ENCODE results near the gene SLC35E2B.

Gene SLC35E2B

DNA sequence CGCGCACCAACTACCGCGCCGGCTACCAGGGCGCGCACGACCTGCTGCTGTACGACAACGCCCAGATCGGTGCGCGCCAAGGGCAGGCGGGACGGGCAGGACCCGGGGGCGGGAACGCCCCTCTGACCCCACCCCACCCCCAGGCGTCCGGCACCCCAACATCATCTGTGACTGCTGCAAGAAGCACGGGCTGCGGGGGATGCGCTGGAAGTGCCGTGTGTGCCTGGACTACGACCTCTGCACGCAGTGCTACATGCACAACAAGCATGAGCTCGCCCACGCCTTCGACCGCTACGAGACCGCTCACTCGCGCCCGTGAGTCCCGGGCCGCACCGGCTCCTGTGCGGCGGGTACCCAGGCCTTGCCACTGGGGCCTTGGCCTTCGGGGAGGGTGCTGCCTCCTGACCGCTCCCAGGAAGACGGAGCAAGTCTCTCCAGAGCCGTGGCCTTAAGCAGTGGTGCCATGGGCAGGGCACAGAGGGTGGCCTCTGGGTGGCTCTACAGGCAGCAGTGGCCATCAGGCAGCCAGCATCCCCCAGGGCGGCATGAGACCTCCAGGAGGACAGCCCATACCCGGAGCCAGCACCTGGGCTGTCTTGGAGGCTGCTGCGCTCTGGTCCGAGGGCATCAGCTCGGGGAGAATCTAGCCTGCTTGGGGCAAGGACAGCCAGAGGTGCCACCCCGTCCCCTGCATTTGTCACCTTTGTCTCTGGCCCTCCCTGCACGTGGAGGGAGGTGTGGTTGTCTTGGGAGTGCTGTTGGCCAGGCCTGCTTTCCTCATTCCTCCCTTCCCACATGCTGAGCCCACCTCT lies 68.8 kb downstream of the SLC35E2B start:
- Histone ChIP-seq H3K4me1 (ENCODE audit: insufficient read depth, low read length) (no peaks in the 10 kb centered on the region), H3K27ac (ENCODE audit: low read depth, low read length) (no peak overlapping the region), H3K36me3 (ENCODE audit: insufficient read depth, low read length) (no peaks in the 10 kb centered on the region), H3K9me3 (ENCODE audit: low read length) (no peaks in the 10 kb centered on the region), H3K4me3 (ENCODE audit: low read depth in 1 of 2, low read length in 2 of 2) (no peak overlapping the region), H3K27me3 (ENCODE audit: control insufficient read depth in 1 of 2, insufficient read depth in 2 of 2, low read length in 2 of 2) (peaks cover 0 to 6% of the 10 kb centered on the region in 2 donors), H3K9ac (ENCODE audit: low read length) (no peak overlapping the region)

DNA sequence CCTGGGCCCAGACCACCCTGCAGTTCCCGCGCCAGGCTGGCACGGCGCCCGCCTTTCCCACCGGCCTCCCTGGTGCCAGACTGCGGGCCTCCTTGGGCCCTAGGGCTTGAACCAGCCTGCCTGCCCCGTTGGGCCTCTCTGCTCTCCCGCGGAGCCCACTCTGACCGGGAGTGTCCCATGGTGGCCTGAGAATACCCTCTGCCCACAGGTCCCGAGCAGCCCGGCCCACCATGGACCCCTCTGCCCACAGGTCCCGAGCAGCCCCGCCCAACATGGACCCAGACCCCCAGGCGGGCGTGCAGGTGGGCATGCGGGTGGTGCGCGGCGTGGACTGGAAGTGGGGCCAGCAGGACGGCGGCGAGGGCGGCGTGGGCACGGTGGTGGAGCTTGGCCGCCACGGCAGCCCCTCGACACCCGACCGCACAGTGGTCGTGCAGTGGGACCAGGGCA lies 69.4 kb downstream of the SLC35E2B start:
- no peak overlapping the region for H3K4me3 ChIP-seq (ENCODE audit: low read depth in 1 of 2, low read length in 2 of 2)
- H3K9me3 ChIP-seq (ENCODE audit: low read length), result no peaks in the 10 kb centered on the region
- H3K4me1 ChIP-seq (ENCODE audit: insufficient read depth, low read length), result no peaks in the 10 kb centered on the region
- H3K27ac ChIP-seq (ENCODE audit: low read depth, low read length), result no peak overlapping the region
- H3K36me3 ChIP-seq (ENCODE audit: insufficient read depth, low read length), result peaks cover 3% of the 10 kb centered on the region
- H3K9ac ChIP-seq (ENCODE audit: low read length), result no peak overlapping the region
- no peaks in the 10 kb centered on the region for H3K27me3 ChIP-seq (ENCODE audit: control insufficient read depth in 1 of 2, insufficient read depth in 2 of 2, low read length in 2 of 2)

DNA sequence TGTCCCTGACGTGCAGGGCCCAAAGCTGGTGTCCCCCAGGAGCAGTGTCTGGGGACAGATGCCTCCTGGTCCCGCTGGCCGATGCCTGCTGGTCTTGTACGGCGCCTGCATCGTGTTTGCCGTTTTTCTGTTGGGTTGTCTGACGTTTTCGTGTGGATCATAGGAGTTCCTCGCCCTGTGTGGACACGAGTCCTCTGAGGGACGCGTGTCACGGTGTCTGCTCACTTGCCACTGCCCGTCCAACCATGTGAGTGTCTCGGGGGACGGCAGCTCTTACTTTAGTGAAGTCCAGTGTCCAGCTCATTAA lies 69.9 kb downstream of the SLC35E2B start:
- Histone ChIP-seq H3K9me3 (ENCODE audit: low read length) (no peaks in the 10 kb centered on the region), H3K27ac (ENCODE audit: low read depth, low read length) (no peak overlapping the region), H3K36me3 (ENCODE audit: insufficient read depth, low read length) (peaks cover 8% of the 10 kb centered on the region), H3K9ac (ENCODE audit: low read length) (no peak overlapping the region), H3K27me3 (ENCODE audit: control insufficient read depth in 1 of 2, insufficient read depth in 2 of 2, low read length in 2 of 2) (no peaks in the 10 kb centered on the region), H3K4me3 (ENCODE audit: low read depth in 1 of 2, low read length in 2 of 2) (no peak overlapping the region), H3K4me1 (ENCODE audit: insufficient read depth, low read length) (peaks cover under 1% of the 10 kb centered on the region)

DNA sequence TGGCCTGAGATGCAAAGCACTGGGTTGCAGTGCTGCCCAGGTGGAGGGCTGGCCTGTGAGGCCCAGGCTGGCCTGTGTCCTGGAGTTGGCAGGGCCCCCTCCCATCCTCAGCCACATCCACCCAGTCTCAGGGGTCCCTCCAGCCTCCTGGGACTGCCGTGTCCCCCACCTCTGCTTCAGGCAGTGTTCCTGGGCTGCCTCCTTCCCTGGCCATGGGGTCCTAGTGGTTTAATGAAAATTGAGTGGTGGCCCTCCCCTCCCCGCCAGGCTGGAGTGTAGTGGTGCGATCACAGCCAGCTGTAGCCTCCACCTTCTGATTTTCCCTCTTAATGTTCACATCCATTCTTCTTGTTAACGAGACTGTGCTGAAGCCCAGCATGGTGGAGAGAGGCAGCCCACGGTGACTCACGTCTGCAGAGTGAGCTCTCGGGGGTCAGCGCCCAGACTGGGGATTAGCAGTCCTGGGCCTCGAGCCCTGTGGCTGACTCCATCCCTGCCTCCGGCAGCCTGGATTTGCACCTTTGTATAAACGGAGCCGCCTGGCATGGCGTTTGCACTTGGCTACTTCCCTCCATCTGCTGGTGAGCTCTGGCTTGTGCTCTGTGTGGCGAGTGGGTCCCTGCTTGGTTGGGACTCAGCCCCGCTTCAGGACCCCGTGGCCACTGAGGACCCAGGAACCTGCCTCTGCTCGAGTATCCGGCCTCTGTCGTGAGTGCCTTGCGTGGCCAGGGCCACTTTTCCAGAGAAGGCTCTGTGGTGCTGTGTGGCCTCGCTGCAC lies 70.4 kb downstream of the SLC35E2B start:
- no peak overlapping the region for H3K27ac ChIP-seq (ENCODE audit: low read depth, low read length)
- no peaks in the 10 kb centered on the region for H3K27me3 ChIP-seq (ENCODE audit: control insufficient read depth in 1 of 2, insufficient read depth in 2 of 2, low read length in 2 of 2)

DNA sequence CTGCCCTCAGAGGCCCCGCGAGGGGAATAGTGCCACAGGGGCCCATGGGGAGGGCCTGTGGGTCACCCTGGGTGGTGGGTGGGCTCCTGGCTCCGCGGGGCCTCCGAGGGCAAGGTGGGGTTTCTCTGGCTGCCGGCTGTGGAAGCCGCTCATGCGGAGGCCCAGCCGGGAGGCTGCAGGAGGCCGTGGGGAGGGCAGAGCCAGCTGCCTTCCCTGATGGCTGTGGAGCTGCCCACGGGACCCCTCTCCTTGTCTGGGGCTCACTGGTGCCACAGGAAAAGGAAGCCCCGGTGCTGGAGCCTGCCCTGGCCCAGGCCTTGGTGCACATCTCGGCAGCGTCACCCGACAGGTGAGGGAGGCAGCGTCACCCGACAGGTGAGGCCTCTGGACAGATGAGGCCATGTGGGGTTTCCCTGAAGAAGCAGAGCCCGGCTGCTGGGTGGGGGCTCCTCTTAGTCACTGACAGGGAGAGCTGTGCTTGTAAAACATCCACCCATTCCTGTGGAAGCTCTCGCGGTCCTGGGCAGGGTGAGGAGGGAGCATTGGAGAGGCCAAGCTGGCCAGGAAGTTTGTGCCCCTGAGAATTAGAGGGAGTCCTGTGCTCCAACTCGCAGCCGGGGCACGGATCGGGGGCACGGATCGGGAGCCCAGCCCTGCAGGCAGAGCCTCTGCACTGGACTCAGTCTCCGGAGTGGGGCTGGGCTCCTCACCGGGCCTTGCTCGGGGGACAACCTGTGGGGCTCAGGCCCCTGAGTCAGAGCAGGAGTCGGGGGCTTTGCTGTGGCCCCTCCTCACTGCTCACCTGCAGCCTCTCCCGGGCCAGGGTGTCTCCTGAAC lies 71.2 kb downstream of the SLC35E2B start:
- H3K36me3 ChIP-seq (ENCODE audit: insufficient read depth, low read length), result peaks cover 9% of the 10 kb centered on the region
- H3K4me1 ChIP-seq (ENCODE audit: insufficient read depth, low read length), result peaks cover 14% of the 10 kb centered on the region
- H3K4me3 ChIP-seq (ENCODE audit: low read depth in 1 of 2, low read length in 2 of 2), result no peak overlapping the region
- H3K27me3 ChIP-seq (ENCODE audit: control insufficient read depth in 1 of 2, insufficient read depth in 2 of 2, low read length in 2 of 2), result no peaks in the 10 kb centered on the region
- H3K27ac ChIP-seq (ENCODE audit: low read depth, low read length), result no peak overlapping the region
- no peaks in the 10 kb centered on the region for H3K9me3 ChIP-seq (ENCODE audit: low read length)
- H3K9ac ChIP-seq (ENCODE audit: low read length), result no peak overlapping the region

More for the DNA sequence above, 70.4 kb downstream of the SLC35E2B start:
- Histone ChIP-seq H3K4me3 (ENCODE audit: low read depth in 1 of 2, low read length in 2 of 2) (no peak overlapping the region), H3K9me3 (ENCODE audit: low read length) (no peaks in the 10 kb centered on the region), H3K36me3 (ENCODE audit: insufficient read depth, low read length) (peaks cover 9% of the 10 kb centered on the region), H3K4me1 (ENCODE audit: insufficient read depth, low read length) (peaks cover 6% of the 10 kb centered on the region), H3K9ac (ENCODE audit: low read length) (no peak overlapping the region)

DNA sequence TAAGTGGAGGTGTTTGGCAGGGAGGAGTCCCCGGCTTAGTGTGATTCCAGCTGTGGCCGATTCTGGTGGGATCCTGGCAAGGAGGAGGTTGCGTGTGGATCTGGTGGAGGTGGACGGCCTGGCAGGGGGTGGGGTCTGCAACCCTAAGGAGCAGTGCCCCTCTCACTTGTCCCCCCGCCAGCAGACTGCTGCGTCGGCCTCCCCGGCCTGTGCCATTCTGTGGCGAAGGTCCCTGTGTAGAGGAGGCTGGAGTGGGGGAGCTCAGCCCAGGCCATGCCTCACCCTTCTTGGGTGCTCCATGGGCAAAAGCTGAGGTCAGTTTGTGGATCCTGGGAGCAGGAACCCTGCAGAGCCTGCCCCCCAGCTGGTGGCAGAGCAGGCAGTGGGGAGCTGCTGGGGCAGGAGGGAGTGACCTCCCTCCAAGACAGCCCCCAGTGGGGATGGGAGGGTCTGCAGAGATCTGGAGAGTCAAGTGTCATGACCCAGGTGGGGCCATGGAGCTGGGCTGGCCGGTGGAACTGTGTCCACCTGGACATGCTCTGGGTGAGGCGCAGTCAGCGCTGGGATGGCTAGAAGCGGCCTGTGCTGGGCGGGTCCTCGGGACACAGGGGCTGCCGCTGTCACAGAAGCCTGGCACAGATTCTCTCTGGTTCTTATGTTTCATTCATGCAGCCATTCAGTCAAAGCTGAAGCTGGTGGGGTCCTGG lies 72.0 kb downstream of the SLC35E2B start:
- Histone ChIP-seq H3K36me3 (ENCODE audit: insufficient read depth, low read length) (peaks cover 9% of the 10 kb centered on the region), H3K9ac (ENCODE audit: low read length) (no peak overlapping the region), H3K9me3 (ENCODE audit: low read length) (no peaks in the 10 kb centered on the region), H3K27me3 (ENCODE audit: control insufficient read depth in 1 of 2, insufficient read depth in 2 of 2, low read length in 2 of 2) (no peaks in the 10 kb centered on the region), H3K27ac (ENCODE audit: low read depth, low read length) (no peak overlapping the region), H3K4me3 (ENCODE audit: low read depth in 1 of 2, low read length in 2 of 2) (no peak overlapping the region), H3K4me1 (ENCODE audit: insufficient read depth, low read length) (peaks cover 14% of the 10 kb centered on the region)

DNA sequence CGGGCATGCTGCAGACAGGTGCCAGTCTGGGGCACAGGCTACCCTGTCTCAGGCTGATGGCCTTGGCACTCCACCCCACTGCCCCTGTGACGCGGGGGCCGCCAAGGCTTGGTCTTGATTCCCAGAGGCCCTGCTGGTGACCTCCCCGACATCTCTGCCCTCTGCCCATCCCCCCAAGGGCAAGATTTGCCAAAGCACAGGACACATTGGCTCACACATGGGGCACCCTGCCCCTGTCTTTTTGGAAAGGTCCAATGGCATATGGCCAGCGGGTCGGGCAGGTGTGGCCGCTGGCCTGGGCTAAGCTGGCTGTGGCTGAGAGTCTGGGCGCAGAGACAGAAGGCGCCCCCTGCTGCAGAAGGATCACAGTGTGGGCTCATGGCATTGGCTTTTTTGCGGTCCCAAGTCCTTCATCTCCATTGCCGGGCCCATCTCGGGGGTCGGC lies 72.7 kb downstream of the SLC35E2B start:
- Histone ChIP-seq H3K9ac (ENCODE audit: low read length) (no peak overlapping the region), H3K27me3 (ENCODE audit: control insufficient read depth in 1 of 2, insufficient read depth in 2 of 2, low read length in 2 of 2) (no peaks in the 10 kb centered on the region), H3K36me3 (ENCODE audit: insufficient read depth, low read length) (peaks cover 9% of the 10 kb centered on the region), H3K9me3 (ENCODE audit: low read length) (no peaks in the 10 kb centered on the region), H3K4me1 (ENCODE audit: insufficient read depth, low read length) (peaks cover 14% of the 10 kb centered on the region), H3K4me3 (ENCODE audit: low read depth in 1 of 2, low read length in 2 of 2) (no peak overlapping the region), H3K27ac (ENCODE audit: low read depth, low read length) (no peak overlapping the region)

DNA sequence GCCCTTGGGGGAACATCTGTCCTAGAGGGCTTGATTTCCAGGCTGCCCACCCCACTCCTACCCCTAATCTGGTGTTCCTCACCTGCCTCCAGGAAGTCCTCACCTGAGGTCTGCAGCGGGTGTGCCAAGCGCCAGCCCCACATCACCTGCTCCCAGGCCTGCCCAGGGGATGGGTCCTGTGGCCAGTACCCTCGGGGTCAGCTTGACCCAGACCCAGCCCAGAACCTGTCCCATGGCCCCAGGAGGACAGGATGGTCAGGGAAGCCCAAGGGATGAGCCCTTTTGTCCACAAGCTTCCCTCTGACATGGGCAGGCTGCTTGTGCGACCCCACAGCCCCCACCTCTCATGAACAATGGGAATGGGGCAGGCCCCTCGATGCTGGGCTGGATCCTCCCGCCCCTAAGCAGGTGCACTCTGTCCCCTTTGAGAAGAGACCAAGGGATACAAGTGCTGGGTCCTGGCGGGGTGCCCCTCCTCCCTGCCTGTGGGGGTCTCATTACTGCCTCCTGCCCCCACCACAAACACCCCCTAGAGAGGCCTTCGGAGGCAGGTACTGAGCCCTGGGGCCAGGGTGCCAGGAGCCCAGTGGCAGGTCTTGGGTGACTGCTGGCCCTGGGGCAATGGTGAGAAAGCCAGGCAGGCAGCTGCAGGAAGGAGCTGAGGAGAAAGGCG lies 74.1 kb downstream of the SLC35E2B start:
- H3K27me3 ChIP-seq (ENCODE audit: control insufficient read depth in 1 of 2, insufficient read depth in 2 of 2, low read length in 2 of 2), result no peaks in the 10 kb centered on the region
- peaks cover 26% of the 10 kb centered on the region for H3K4me1 ChIP-seq (ENCODE audit: insufficient read depth, low read length)
- H3K9ac ChIP-seq (ENCODE audit: low read length), result no peak overlapping the region
- no peaks in the 10 kb centered on the region for H3K9me3 ChIP-seq (ENCODE audit: low read length)
- no peak overlapping the region for H3K4me3 ChIP-seq (ENCODE audit: low read depth in 1 of 2, low read length in 2 of 2)
- peaks cover 9% of the 10 kb centered on the region for H3K36me3 ChIP-seq (ENCODE audit: insufficient read depth, low read length)
- H3K27ac ChIP-seq (ENCODE audit: low read depth, low read length), result no peak overlapping the region

DNA sequence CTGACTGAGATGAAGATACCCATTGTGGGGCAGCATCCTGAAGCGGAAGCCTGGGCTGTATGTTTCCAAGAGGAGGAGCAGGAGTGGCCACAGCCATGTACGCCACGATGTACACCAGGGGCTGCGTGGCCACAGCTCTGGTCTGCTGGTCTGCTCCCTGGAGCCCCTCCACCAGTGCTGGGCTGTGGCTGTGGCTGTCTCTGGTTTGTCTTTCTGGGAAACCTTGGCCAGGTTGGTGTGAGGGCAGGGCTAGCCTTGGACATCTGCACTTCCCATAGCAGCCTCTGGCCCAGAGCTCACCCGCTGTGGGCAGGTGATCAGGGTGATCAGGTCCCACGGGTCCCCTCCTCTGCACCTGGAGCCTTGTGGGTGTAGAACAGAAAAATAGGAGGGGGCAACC lies 74.7 kb downstream of the SLC35E2B start:
- Histone ChIP-seq H3K36me3 (ENCODE audit: insufficient read depth, low read length) (peaks cover 9% of the 10 kb centered on the region), H3K9me3 (ENCODE audit: low read length) (no peaks in the 10 kb centered on the region), H3K4me1 (ENCODE audit: insufficient read depth, low read length) (peaks cover 27% of the 10 kb centered on the region), H3K27me3 (ENCODE audit: control insufficient read depth in 1 of 2, insufficient read depth in 2 of 2, low read length in 2 of 2) (no peaks in the 10 kb centered on the region), H3K4me3 (ENCODE audit: low read depth in 1 of 2, low read length in 2 of 2) (no peak overlapping the region), H3K9ac (ENCODE audit: low read length) (no peak overlapping the region), H3K27ac (ENCODE audit: low read depth, low read length) (no peak overlapping the region)

DNA sequence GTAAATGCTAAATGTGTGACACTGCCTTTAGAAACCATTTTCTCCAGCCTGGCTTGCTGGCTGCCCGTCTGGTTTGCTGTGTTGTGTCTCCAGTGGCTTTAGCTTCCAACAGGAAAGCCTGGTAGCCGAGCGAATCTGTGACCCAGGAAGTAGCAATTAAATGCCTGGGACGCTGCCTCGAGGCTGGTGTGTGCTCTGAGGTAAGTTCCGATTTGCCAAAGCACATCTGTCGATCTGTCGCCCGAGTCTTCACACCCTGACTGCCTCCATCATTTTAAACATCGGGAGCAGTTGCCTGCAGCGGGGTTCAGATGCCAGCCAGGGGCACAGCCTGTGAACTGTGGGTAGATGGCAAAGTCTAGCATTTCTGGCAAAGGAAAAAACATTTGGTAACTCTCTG lies 75.1 kb downstream of the SLC35E2B start:
- Histone ChIP-seq H3K9ac (ENCODE audit: low read length) (no peak overlapping the region), H3K36me3 (ENCODE audit: insufficient read depth, low read length) (peaks cover 9% of the 10 kb centered on the region), H3K9me3 (ENCODE audit: low read length) (no peaks in the 10 kb centered on the region), H3K4me3 (ENCODE audit: low read depth in 1 of 2, low read length in 2 of 2) (no peak overlapping the region), H3K4me1 (ENCODE audit: insufficient read depth, low read length) (peaks cover 27% of the 10 kb centered on the region), H3K27ac (ENCODE audit: low read depth, low read length) (no peak overlapping the region), H3K27me3 (ENCODE audit: control insufficient read depth in 1 of 2, insufficient read depth in 2 of 2, low read length in 2 of 2) (no peaks in the 10 kb centered on the region)

All from muscle layer of colon (tissue), 2 donors.